H1 (cell line): ENCODE data around the gene ARL2. TPM values are rescaled to one million over a fixed set of nuclear protein-coding genes. Genes with fewer than 3 reads are reported as not detected.

Experiments
- BACH1 ChIP-seq: IDR thresholded peaks from 2 replicates; pipeline ENCODE4 v1.6.1; 2012; ENCODE audit warnings: low read length, improper control_type of control experiment
- CHD2 ChIP-seq: IDR thresholded peaks from 2 replicates; pipeline ENCODE4 v1.6.1; 2012; ENCODE audit warnings: low read length, improper control_type of control experiment
- GABPA ChIP-seq: IDR thresholded peaks from 2 replicates; pipeline ENCODE4 v1.6.1; 2011; ENCODE audit warnings: mild to moderate bottlenecking, low read length, moderate library complexity, borderline replicate concordance; ENCODE audit not compliant: insufficient read depth
- KDM1A ChIP-seq: fragments of 200-600, 300-600 bp; sonication (generic); IDR thresholded peaks from 2 replicates; pipeline ENCODE4 v1.7.1; 2016; ENCODE audit warnings: mild to moderate bottlenecking, low read length, borderline replicate concordance
- KDM5A ChIP-seq: fragments of 200-600 bp; IDR thresholded peaks from 2 replicates; pipeline ENCODE4 v1.7.1; 2012; ENCODE audit warnings: mild to moderate bottlenecking, low read length, inconsistent platforms, mixed read lengths
- MAFK ChIP-seq: IDR thresholded peaks from 2 replicates; pipeline ENCODE4 v1.6.1; 2012; ENCODE audit warnings: low read depth, mild to moderate bottlenecking, improper control_type of control experiment, low read length
- NRF1 ChIP-seq: IDR thresholded peaks from 2 replicates; pipeline ENCODE4 v1.6.1; 2011; ENCODE audit warnings: mild to moderate bottlenecking, low read depth, low read length, improper control_type of control experiment
- RXRA ChIP-seq: IDR thresholded peaks from 2 replicates; pipeline ENCODE4 v1.6.1; 2011; ENCODE audit warnings: low read depth, mild to moderate bottlenecking, low read length, moderate library complexity; ENCODE audit not compliant: insufficient read depth
- SP4 ChIP-seq: IDR thresholded peaks from 2 replicates; pipeline ENCODE4 v1.6.1; 2012; ENCODE audit warnings: low read length, inconsistent platforms
- TCF12 ChIP-seq: IDR thresholded peaks from 2 replicates; pipeline ENCODE4 v1.6.1; 2011; ENCODE audit warnings: low read depth, mild to moderate bottlenecking, low read length
- polyA plus RNA-seq, 7 experiments: library from polyadenylated mRNA; depleted of rRNA in 3 of 7; stranded (reverse) in 5 of 7; unstranded in 2 of 7; fragments of >200 nt in 5 of 7; fragments of 200-250 nt in 2 of 7; gene quantifications; 1 replicate in 5 of 7; 2 replicates in 1 of 7; 4 replicates in 1 of 7; pipeline versions ENCODE4 v1.2.1 to v1.2.3, GENCODE V29; 2011 to 2013; ENCODE audit warnings: missing spikeins in 2 of 7, mixed read lengths in 2 of 7
- total RNA-seq: library from RNA; stranded (reverse); fragmentation: NEBNext Ultra II Directional; extraction: Animal tissue kit (Norgen Biotek cat#: 25700); gene quantifications from 2 replicates; pipeline ENCODE4 v1.2.1, GENCODE V29; 2021
- TF ChIP-seq, protein P1 (sequence below): fragments of 300-600 bp; sonication (generic); IDR thresholded peaks from 2 replicates; pipeline ENCODE4 v1.7.1; 2012; ENCODE audit warnings: low read length, moderate library complexity, mild to moderate bottlenecking, inconsistent platforms; ENCODE audit not compliant: insufficient replicate concordance

ARL2 gene
- total and polyA plus RNA-seq, 2 of the 8 experiments (the other 6 are each of a cell fraction or from before 2014, with no cell fraction given): 186 to 535 TPM

GRCh38 chr11:64996710-64997380, 17.1 kb upstream of the ARL2 start, which contains the start of gene BATF2 (continued):
- TF ChIP-seq, protein P1, sequence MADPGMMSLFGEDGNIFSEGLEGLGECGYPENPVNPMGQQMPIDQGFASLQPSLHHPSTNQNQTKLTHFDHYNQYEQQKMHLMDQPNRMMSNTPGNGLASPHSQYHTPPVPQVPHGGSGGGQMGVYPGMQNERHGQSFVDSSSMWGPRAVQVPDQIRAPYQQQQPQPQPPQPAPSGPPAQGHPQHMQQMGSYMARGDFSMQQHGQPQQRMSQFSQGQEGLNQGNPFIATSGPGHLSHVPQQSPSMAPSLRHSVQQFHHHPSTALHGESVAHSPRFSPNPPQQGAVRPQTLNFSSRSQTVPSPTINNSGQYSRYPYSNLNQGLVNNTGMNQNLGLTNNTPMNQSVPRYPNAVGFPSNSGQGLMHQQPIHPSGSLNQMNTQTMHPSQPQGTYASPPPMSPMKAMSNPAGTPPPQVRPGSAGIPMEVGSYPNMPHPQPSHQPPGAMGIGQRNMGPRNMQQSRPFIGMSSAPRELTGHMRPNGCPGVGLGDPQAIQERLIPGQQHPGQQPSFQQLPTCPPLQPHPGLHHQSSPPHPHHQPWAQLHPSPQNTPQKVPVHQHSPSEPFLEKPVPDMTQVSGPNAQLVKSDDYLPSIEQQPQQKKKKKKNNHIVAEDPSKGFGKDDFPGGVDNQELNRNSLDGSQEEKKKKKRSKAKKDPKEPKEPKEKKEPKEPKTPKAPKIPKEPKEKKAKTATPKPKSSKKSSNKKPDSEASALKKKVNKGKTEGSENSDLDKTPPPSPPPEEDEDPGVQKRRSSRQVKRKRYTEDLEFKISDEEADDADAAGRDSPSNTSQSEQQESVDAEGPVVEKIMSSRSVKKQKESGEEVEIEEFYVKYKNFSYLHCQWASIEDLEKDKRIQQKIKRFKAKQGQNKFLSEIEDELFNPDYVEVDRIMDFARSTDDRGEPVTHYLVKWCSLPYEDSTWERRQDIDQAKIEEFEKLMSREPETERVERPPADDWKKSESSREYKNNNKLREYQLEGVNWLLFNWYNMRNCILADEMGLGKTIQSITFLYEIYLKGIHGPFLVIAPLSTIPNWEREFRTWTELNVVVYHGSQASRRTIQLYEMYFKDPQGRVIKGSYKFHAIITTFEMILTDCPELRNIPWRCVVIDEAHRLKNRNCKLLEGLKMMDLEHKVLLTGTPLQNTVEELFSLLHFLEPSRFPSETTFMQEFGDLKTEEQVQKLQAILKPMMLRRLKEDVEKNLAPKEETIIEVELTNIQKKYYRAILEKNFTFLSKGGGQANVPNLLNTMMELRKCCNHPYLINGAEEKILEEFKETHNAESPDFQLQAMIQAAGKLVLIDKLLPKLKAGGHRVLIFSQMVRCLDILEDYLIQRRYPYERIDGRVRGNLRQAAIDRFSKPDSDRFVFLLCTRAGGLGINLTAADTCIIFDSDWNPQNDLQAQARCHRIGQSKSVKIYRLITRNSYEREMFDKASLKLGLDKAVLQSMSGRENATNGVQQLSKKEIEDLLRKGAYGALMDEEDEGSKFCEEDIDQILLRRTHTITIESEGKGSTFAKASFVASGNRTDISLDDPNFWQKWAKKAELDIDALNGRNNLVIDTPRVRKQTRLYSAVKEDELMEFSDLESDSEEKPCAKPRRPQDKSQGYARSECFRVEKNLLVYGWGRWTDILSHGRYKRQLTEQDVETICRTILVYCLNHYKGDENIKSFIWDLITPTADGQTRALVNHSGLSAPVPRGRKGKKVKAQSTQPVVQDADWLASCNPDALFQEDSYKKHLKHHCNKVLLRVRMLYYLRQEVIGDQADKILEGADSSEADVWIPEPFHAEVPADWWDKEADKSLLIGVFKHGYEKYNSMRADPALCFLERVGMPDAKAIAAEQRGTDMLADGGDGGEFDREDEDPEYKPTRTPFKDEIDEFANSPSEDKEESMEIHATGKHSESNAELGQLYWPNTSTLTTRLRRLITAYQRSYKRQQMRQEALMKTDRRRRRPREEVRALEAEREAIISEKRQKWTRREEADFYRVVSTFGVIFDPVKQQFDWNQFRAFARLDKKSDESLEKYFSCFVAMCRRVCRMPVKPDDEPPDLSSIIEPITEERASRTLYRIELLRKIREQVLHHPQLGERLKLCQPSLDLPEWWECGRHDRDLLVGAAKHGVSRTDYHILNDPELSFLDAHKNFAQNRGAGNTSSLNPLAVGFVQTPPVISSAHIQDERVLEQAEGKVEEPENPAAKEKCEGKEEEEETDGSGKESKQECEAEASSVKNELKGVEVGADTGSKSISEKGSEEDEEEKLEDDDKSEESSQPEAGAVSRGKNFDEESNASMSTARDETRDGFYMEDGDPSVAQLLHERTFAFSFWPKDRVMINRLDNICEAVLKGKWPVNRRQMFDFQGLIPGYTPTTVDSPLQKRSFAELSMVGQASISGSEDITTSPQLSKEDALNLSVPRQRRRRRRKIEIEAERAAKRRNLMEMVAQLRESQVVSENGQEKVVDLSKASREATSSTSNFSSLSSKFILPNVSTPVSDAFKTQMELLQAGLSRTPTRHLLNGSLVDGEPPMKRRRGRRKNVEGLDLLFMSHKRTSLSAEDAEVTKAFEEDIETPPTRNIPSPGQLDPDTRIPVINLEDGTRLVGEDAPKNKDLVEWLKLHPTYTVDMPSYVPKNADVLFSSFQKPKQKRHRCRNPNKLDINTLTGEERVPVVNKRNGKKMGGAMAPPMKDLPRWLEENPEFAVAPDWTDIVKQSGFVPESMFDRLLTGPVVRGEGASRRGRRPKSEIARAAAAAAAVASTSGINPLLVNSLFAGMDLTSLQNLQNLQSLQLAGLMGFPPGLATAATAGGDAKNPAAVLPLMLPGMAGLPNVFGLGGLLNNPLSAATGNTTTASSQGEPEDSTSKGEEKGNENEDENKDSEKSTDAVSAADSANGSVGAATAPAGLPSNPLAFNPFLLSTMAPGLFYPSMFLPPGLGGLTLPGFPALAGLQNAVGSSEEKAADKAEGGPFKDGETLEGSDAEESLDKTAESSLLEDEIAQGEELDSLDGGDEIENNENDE: no peak
- TF ChIP-seq MAFK (no peak), KDM5A (no peak), GABPA (no peak), TCF12 (0 out of 2 replicates have a peak, but pooled peaks have one; percentile 54), RXRA (no peak), NRF1 (no peak), KDM1A (no peak), BACH1 (no peak), CHD2 (no peak), SP4 (no peak)
